ENCODE results near the gene DUSP1.
A peak's percentile ranks its signal among the peaks of the same experiment; 100 is the strongest.

The DUSP1 gene

DNA sequence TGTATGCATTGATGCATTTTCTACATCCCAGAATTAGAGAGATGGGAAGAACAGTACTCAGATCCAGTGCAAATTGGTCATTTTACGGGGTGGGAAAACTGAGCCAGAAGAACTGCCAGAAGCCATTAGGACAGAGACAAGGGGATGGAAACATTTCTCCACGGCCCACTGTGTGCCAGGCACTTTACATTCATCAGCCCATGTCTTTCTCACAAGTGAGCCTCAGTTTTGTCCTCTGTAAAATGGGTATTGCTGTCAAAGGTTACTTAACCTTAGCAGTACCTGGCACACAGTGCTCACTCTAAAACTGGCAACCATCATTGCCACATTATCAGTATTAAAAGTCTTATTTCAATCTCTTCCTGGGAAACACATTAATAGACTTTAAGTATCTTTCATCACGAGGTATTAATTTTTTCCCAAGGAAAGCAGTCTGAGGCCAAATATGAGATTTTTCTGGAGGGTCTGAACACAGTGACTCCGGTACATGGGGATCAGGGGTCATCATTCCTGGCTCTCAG lies 5.2 kb downstream of the DUSP1 start:
- peak; percentile 13 for ATAC-seq

DNA sequence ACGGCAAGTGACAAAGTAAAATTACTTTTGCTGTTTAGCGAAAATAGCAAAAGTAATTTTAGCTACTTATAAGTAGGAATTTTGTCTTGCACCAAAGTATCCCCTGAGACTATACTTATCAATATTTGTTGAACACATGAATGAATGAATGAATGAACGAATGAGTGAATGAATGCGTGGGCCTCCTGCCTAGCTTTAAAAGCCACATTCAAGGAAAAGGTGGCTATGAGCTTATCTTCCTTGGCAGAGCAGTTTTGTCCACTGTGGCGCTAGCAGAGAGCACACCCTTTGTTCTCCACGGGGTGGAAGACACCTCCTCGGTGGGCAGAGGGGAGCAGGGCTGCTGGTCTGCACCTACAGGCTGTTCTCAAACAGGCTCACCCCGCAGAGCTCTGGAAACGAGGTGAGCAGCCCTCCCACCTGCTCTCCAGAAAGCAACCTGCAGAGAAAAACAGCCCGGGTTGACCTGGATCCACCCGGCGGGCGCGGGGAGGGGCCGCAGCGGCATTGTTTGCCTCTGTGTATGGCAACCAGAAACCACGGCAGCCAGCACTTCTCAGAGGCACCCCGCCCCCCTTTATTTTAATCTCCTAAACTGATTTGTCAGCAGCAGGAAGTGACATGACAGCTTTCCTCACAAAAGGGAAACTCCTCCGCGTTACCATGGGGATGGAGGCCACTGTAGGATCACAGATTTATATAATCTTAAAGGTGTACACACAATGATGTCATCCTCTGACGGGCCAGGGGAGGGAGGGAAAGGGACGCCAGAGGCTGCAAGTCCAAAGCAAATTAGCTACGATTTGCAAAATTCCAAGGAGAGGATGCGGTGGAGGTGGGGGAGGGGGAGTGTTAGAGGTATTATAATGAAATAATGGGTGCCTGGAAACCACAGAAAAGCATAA lies 5.9 kb downstream of the DUSP1 start:
- ATAC-seq: peak; percentile 65
- TF ChIP-seq, protein P1, sequence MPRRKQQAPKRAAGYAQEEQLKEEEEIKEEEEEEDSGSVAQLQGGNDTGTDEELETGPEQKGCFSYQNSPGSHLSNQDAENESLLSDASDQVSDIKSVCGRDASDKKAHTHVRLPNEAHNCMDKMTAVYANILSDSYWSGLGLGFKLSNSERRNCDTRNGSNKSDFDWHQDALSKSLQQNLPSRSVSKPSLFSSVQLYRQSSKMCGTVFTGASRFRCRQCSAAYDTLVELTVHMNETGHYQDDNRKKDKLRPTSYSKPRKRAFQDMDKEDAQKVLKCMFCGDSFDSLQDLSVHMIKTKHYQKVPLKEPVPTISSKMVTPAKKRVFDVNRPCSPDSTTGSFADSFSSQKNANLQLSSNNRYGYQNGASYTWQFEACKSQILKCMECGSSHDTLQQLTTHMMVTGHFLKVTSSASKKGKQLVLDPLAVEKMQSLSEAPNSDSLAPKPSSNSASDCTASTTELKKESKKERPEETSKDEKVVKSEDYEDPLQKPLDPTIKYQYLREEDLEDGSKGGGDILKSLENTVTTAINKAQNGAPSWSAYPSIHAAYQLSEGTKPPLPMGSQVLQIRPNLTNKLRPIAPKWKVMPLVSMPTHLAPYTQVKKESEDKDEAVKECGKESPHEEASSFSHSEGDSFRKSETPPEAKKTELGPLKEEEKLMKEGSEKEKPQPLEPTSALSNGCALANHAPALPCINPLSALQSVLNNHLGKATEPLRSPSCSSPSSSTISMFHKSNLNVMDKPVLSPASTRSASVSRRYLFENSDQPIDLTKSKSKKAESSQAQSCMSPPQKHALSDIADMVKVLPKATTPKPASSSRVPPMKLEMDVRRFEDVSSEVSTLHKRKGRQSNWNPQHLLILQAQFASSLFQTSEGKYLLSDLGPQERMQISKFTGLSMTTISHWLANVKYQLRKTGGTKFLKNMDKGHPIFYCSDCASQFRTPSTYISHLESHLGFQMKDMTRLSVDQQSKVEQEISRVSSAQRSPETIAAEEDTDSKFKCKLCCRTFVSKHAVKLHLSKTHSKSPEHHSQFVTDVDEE (CRISPR knock-in tag; IDR thresholded peaks at IDR 0.05): peak; percentile 66; the same call in 1 of the 2 replicates
- TF ChIP-seq, protein P2, sequence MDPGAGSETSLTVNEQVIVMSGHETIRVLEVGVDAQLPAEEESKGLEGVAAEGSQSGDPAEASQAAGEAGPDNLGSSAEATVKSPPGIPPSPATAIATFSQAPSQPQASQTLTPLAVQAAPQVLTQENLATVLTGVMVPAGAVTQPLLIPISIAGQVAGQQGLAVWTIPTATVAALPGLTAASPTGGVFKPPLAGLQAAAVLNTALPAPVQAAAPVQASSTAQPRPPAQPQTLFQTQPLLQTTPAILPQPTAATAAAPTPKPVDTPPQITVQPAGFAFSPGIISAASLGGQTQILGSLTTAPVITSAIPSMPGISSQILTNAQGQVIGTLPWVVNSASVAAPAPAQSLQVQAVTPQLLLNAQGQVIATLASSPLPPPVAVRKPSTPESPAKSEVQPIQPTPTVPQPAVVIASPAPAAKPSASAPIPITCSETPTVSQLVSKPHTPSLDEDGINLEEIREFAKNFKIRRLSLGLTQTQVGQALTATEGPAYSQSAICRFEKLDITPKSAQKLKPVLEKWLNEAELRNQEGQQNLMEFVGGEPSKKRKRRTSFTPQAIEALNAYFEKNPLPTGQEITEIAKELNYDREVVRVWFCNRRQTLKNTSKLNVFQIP (CRISPR knock-in tag; IDR thresholded peaks at IDR 0.05; ENCODE audit: borderline replicate concordance, low read depth): no peak
- TF ChIP-seq TOX (CRISPR knock-in tag; IDR thresholded peaks at IDR 0.05; ENCODE audit: borderline replicate concordance) (no peak), OSR1 (CRISPR knock-in tag; IDR thresholded peaks at IDR 0.05) (no peak), GLIS3 (CRISPR knock-in tag; IDR thresholded peaks at IDR 0.05) (0 out of 2 replicates have a peak, but pooled peaks have one; percentile 14), ZNF565 (CRISPR knock-in tag; conservative IDR thresholded peaks at IDR 0.05; ENCODE audit: low read depth) (no peak), PPARA (CRISPR knock-in tag; IDR thresholded peaks at IDR 0.05; ENCODE audit: borderline replicate concordance) (no peak), ZNF8 (CRISPR knock-in tag; IDR thresholded peaks at IDR 0.05) (no peak), RARB (CRISPR knock-in tag; IDR thresholded peaks at IDR 0.05) (peak; percentile 41; the same call in 1 of the 2 replicates)

More for the DNA sequence above, 5.2 kb downstream of the DUSP1 start:
- TF ChIP-seq BACH2 (CRISPR knock-in tag; IDR thresholded peaks at IDR 0.05; ENCODE audit: borderline replicate concordance) (no peak), GLIS3 (CRISPR knock-in tag; IDR thresholded peaks at IDR 0.05) (peak; percentile 82; the same call in 1 of the 2 replicates), TCF4 (CRISPR knock-in tag; IDR thresholded peaks at IDR 0.05; ENCODE audit: borderline replicate concordance) (no peak), TOX (CRISPR knock-in tag; IDR thresholded peaks at IDR 0.05; ENCODE audit: borderline replicate concordance) (no peak), ARNTL (CRISPR knock-in tag; IDR thresholded peaks at IDR 0.05; ENCODE audit: borderline replicate concordance, low read depth) (no peak), ZNF70 (CRISPR knock-in tag; IDR thresholded peaks at IDR 0.05) (no peak), ESRRG (CRISPR knock-in tag; IDR thresholded peaks at IDR 0.05) (0 out of 2 replicates have a peak, but pooled peaks have one; percentile 49), PPARA (CRISPR knock-in tag; IDR thresholded peaks at IDR 0.05; ENCODE audit: borderline replicate concordance) (no peak), ZNF8 (CRISPR knock-in tag; IDR thresholded peaks at IDR 0.05) (0 out of 2 replicates have a peak, but pooled peaks have one; percentile 20), ZFP30 (CRISPR knock-in tag; IDR thresholded peaks at IDR 0.05) (no peak), RARB (CRISPR knock-in tag; IDR thresholded peaks at IDR 0.05) (no peak), ZC3H10 (CRISPR knock-in tag; IDR thresholded peaks at IDR 0.05) (no peak), ZNF565 (CRISPR knock-in tag; conservative IDR thresholded peaks at IDR 0.05; ENCODE audit: low read depth) (no peak), CSDC2 (CRISPR knock-in tag; IDR thresholded peaks at IDR 0.05) (0 out of 2 replicates have a peak, but pooled peaks have one; percentile 47), ZFP3 (CRISPR knock-in tag; IDR thresholded peaks at IDR 0.05) (peak; percentile 71), SNAI2 (CRISPR knock-in tag; IDR thresholded peaks at IDR 0.05) (0 out of 2 replicates have a peak, but pooled peaks have one; percentile 40)
- TF ChIP-seq, protein P3, sequence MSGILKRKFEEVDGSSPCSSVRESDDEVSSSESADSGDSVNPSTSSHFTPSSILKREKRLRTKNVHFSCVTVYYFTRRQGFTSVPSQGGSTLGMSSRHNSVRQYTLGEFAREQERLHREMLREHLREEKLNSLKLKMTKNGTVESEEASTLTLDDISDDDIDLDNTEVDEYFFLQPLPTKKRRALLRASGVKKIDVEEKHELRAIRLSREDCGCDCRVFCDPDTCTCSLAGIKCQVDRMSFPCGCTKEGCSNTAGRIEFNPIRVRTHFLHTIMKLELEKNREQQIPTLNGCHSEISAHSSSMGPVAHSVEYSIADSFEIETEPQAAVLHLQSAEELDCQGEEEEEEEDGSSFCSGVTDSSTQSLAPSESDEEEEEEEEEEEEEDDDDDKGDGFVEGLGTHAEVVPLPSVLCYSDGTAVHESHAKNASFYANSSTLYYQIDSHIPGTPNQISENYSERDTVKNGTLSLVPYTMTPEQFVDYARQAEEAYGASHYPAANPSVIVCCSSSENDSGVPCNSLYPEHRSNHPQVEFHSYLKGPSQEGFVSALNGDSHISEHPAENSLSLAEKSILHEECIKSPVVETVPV (CRISPR knock-in tag; IDR thresholded peaks at IDR 0.05): peak; percentile 41; the same call in 1 of the 2 replicates
- TF ChIP-seq, protein P4, sequence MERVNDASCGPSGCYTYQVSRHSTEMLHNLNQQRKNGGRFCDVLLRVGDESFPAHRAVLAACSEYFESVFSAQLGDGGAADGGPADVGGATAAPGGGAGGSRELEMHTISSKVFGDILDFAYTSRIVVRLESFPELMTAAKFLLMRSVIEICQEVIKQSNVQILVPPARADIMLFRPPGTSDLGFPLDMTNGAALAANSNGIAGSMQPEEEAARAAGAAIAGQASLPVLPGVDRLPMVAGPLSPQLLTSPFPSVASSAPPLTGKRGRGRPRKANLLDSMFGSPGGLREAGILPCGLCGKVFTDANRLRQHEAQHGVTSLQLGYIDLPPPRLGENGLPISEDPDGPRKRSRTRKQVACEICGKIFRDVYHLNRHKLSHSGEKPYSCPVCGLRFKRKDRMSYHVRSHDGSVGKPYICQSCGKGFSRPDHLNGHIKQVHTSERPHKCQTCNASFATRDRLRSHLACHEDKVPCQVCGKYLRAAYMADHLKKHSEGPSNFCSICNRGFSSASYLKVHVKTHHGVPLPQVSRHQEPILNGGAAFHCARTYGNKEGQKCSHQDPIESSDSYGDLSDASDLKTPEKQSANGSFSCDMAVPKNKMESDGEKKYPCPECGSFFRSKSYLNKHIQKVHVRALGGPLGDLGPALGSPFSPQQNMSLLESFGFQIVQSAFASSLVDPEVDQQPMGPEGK (CRISPR knock-in tag; IDR thresholded peaks at IDR 0.05; ENCODE audit: borderline replicate concordance): peak; percentile 70; the same call in 1 of the 2 replicates
- TF ChIP-seq, protein P1 (CRISPR knock-in tag; IDR thresholded peaks at IDR 0.05): no peak
- TF ChIP-seq, protein P5, sequence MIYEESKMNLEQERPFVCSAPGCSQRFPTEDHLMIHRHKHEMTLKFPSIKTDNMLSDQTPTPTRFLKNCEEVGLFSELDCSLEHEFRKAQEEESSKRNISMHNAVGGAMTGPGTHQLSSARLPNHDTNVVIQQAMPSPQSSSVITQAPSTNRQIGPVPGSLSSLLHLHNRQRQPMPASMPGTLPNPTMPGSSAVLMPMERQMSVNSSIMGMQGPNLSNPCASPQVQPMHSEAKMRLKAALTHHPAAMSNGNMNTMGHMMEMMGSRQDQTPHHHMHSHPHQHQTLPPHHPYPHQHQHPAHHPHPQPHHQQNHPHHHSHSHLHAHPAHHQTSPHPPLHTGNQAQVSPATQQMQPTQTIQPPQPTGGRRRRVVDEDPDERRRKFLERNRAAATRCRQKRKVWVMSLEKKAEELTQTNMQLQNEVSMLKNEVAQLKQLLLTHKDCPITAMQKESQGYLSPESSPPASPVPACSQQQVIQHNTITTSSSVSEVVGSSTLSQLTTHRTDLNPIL (CRISPR knock-in tag; IDR thresholded peaks at IDR 0.05; ENCODE audit: low read depth): peak; percentile 28
- TF ChIP-seq, protein P2 (CRISPR knock-in tag; IDR thresholded peaks at IDR 0.05; ENCODE audit: borderline replicate concordance, low read depth): no peak

All from SK-N-SH treated with all-trans-retinoic acid at 6 μM for 48 hours (cell line).